ENCODE measurements around the gene CCL3. TPM values are rescaled to one million over a fixed set of nuclear protein-coding genes. Genes with fewer than 3 reads are reported as not detected.

Gene CCL3
- polyA plus RNA-seq, 1 donor from 2014 or later, result not detected

GRCh38 chr17:36059406-36059805, 30.5 kb downstream of the CCL3 start:
- TF ChIP-seq RAD21 (conservative IDR thresholded peaks at IDR 0.05), result no peak
- TF ChIP-seq, protein P1, sequence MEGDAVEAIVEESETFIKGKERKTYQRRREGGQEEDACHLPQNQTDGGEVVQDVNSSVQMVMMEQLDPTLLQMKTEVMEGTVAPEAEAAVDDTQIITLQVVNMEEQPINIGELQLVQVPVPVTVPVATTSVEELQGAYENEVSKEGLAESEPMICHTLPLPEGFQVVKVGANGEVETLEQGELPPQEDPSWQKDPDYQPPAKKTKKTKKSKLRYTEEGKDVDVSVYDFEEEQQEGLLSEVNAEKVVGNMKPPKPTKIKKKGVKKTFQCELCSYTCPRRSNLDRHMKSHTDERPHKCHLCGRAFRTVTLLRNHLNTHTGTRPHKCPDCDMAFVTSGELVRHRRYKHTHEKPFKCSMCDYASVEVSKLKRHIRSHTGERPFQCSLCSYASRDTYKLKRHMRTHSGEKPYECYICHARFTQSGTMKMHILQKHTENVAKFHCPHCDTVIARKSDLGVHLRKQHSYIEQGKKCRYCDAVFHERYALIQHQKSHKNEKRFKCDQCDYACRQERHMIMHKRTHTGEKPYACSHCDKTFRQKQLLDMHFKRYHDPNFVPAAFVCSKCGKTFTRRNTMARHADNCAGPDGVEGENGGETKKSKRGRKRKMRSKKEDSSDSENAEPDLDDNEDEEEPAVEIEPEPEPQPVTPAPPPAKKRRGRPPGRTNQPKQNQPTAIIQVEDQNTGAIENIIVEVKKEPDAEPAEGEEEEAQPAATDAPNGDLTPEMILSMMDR (IDR thresholded peaks at IDR 0.05; ENCODE audit: poor library complexity, severe bottlenecking), result no peak
- H3K4me2 ChIP-seq (ENCODE audit: low read length), result no peak overlapping the region
- no peak overlapping the region for H2AFZ ChIP-seq (ENCODE audit: low read depth, low read length)
- H3K9me2 ChIP-seq (ENCODE audit: insufficient read depth, low read length), result no peaks in the 10 kb centered on the region
- no peaks in the 10 kb centered on the region for H3K79me2 ChIP-seq (replicated peaks; ENCODE audit: insufficient read depth, low read length)
- H3K27me3 ChIP-seq (ENCODE audit: insufficient read depth, low read depth, low read length), result no peaks in the 10 kb centered on the region
- H3K4me3 ChIP-seq (ENCODE audit: low read length), result no peak overlapping the region
- no peaks in the 10 kb centered on the region for H3K9me3 ChIP-seq (ENCODE audit: low read length)
- no peaks in the 10 kb centered on the region for H3F3A ChIP-seq (ENCODE audit: insufficient read depth, low read length, poor library complexity, severe bottlenecking)
- no peak overlapping the region for H3K9ac ChIP-seq (ENCODE audit: low read length)
- no peaks in the 10 kb centered on the region for H3K36me3 ChIP-seq (ENCODE audit: insufficient read depth, low read length)
- no peak overlapping the region for H3K27ac ChIP-seq (ENCODE audit: low read length)
- H4K20me1 ChIP-seq (ENCODE audit: insufficient read depth), result no peaks in the 10 kb centered on the region

DNA sequence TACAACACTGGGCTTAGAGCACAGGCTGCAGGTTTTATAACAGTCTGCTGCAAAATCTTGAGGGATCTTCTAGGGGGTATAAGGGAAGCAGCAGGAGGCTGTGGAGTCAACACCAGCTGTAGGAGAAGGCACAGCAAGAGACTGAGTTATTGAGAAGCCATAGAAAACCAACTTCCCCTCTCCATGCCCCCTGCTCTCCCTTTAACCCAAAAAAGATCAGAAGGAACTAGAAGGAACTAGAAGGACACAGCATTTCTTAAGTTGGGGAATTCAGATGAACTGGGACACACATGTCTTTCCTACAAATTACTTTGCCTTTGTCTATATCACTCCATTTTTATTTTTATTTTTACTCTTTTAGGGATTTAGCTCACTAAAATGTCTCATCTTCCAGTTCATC, 32.0 kb downstream of the CCL3 start:
- Histone ChIP-seq H3K4me2 (ENCODE audit: low read length) (no peak overlapping the region), H3K9ac (ENCODE audit: low read length) (no peak overlapping the region), H3K27ac (ENCODE audit: low read length) (no peak overlapping the region), H2AFZ (ENCODE audit: low read depth, low read length) (no peak overlapping the region), H4K20me1 (ENCODE audit: insufficient read depth) (no peaks in the 10 kb centered on the region), H3K27me3 (ENCODE audit: insufficient read depth, low read depth, low read length) (no peaks in the 10 kb centered on the region), H3K4me3 (ENCODE audit: low read length) (no peak overlapping the region), H3K9me3 (ENCODE audit: low read length) (no peaks in the 10 kb centered on the region), H3K36me3 (ENCODE audit: insufficient read depth, low read length) (no peaks in the 10 kb centered on the region), H3K9me2 (ENCODE audit: insufficient read depth, low read length) (no peaks in the 10 kb centered on the region), H3F3A (ENCODE audit: insufficient read depth, low read length, poor library complexity, severe bottlenecking) (no peaks in the 10 kb centered on the region), H3K79me2 (replicated peaks; ENCODE audit: insufficient read depth, low read length) (no peaks in the 10 kb centered on the region)
- TF ChIP-seq EZH2 (IDR thresholded peaks at IDR 0.05; ENCODE audit: borderline replicate concordance, insufficient read depth, low read length, poor library complexity, severe bottlenecking) (no peak), EP300 (conservative IDR thresholded peaks at IDR 0.05; ENCODE audit: poor library complexity, severe bottlenecking) (no peak), TAF1 (IDR thresholded peaks at IDR 0.05; ENCODE audit: low read depth) (no peak), POLR2AphosphoS5 (IDR thresholded peaks at IDR 0.05) (no peak), MXI1 (conservative IDR thresholded peaks at IDR 0.05; ENCODE audit: poor library complexity, severe bottlenecking) (no peak), RAD21 (conservative IDR thresholded peaks at IDR 0.05) (no peak), SMC3 (conservative IDR thresholded peaks at IDR 0.05; ENCODE audit: poor library complexity) (no peak)
- TF ChIP-seq, protein P1 (IDR thresholded peaks at IDR 0.05; ENCODE audit: poor library complexity, severe bottlenecking), result no peak
- TF ChIP-seq, protein P2, sequence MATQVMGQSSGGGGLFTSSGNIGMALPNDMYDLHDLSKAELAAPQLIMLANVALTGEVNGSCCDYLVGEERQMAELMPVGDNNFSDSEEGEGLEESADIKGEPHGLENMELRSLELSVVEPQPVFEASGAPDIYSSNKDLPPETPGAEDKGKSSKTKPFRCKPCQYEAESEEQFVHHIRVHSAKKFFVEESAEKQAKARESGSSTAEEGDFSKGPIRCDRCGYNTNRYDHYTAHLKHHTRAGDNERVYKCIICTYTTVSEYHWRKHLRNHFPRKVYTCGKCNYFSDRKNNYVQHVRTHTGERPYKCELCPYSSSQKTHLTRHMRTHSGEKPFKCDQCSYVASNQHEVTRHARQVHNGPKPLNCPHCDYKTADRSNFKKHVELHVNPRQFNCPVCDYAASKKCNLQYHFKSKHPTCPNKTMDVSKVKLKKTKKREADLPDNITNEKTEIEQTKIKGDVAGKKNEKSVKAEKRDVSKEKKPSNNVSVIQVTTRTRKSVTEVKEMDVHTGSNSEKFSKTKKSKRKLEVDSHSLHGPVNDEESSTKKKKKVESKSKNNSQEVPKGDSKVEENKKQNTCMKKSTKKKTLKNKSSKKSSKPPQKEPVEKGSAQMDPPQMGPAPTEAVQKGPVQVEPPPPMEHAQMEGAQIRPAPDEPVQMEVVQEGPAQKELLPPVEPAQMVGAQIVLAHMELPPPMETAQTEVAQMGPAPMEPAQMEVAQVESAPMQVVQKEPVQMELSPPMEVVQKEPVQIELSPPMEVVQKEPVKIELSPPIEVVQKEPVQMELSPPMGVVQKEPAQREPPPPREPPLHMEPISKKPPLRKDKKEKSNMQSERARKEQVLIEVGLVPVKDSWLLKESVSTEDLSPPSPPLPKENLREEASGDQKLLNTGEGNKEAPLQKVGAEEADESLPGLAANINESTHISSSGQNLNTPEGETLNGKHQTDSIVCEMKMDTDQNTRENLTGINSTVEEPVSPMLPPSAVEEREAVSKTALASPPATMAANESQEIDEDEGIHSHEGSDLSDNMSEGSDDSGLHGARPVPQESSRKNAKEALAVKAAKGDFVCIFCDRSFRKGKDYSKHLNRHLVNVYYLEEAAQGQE (IDR thresholded peaks at IDR 0.05; ENCODE audit: borderline replicate concordance), result no peak

All from neural cell (in vitro differentiated cells).